Body of pancreas (tissue), 4 donors: Measurements from ENCODE around the gene CGNL1. TPM values are rescaled to one million over a fixed set of nuclear protein-coding genes. Genes with fewer than 3 reads are reported as not detected.

Experiments used
- ATAC-seq: fragments of 150-250 bp; one replicate; pipeline ENCODE4 v1.9.1; 2016
- DNase-seq, 4 donors: peaks; one replicate each; pipeline ENCODE4 v3.0.0-alpha.2; 2019
- H3K27ac ChIP-seq, 4 donors: fragments of 200-600 bp; sonication (generic); 1 replicate in 3 of 4; 2 replicates in 1 of 4; pipeline versions ENCODE4 v1.5.1 to v1.6.1; 2016 to 2019; ENCODE audit warnings: mild to moderate bottlenecking in 1 of 4, mixed read lengths in 1 of 4, moderate library complexity in 1 of 4
- H3K27me3 ChIP-seq, 2 donors: fragments of 200-600 bp; sonication (generic); one replicate each; pipeline ENCODE4 v1.6.0; 2016; ENCODE audit warnings: mild to moderate bottlenecking in 1 of 2
- H3K36me3 ChIP-seq, 2 donors: fragments of 200-600 bp; sonication (generic); replicated peaks in 1 of 2; 2 replicates each; pipeline ENCODE4 v1.5.1; 2016; ENCODE audit warnings: low read depth in 2 of 2; ENCODE audit not compliant: insufficient read depth in 1 of 2
- H3K4me1 ChIP-seq: fragments of 200-600 bp; sonication (generic); one replicate; pipeline ENCODE4 v1.6.0; 2016
- H3K4me3 ChIP-seq, 2 donors: fragments of 200-600 bp; sonication (generic); 1 replicate in 1 of 2; 2 replicates in 1 of 2; pipeline ENCODE4 v1.5.1; 2016 to 2019
- H3K9me3 ChIP-seq, 3 donors: fragments of 200-600 bp; sonication (generic); 1 replicate in 2 of 3; 2 replicates in 1 of 3; pipeline ENCODE4 v1.5.1; 2016
- POLR2A ChIP-seq, 3 donors: fragments of 450-650 bp; IDR thresholded peaks; one replicate each; pipeline ENCODE4 v1.6.1; 2016; ENCODE audit warnings: antibody characterized with exemption in 3 of 3, mild to moderate bottlenecking in 2 of 3
- WGBS, 2 donors: methylation state at CpG; one replicate each; pipeline ENCODE4 v1.1.5; 2017; 5-methylcytosine and 5-hydroxymethylcytosine counted together
- intact Hi-C: fragments of 100-400 bp; cut with DNase I; formaldehyde crosslinking; loops from one replicate; pipeline ENCODE4 v1.15.1; 2023
- total RNA-seq, 2 donors: library from RNA; depleted of rRNA; stranded (reverse); fragments of >200 nt; gene quantifications; one replicate each; pipeline ENCODE4 v1.1.0, GENCODE V29; 2016
- TF ChIP-seq, protein P1 (sequence below), 7 experiments: fragments of 450-650 bp in 4 of 7; fragments of 200-600 bp in 3 of 7; sonication (generic) in 3 of 7; IDR thresholded peaks; one replicate each; pipeline ENCODE4 v1.5.1; 2016 to 2019; ENCODE audit warnings: antibody characterized with exemption in 7 of 7

CGNL1 gene
- total RNA-seq, 2 donors from 2014 or later: 24.7 to 30.6 TPM

DNA sequence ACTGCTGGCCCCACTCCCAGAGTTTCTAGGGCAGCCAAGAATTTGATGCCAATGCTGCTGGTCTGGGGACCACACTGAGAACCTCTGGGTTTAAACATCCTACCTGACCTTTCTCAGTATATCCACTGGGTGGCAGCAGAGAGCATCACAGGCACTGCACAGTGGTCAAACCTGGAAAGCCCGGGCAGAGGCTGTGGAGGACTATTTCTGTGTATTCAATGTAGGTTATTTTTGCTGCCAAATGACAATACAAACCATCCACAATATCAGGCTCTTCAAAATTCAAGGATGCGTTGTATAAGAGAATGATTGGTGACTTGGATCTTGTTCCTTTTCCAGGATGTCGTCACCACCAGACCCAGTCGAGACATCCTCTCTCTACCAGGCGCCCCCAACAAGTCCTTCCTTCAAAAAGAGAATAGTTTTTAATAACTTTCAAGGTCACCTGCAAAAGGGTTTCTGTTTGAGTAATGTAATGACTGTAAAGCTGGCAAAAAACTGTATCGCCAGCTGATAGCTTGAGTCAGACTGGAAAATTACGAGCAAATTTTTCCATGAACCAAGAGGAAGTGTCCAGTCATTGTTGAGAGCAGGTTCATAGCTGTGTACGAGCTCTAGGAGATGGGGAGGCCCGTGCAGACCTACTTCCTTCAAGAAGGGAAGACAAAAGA lies 184.9 kb downstream of the CGNL1 start:
- Histone ChIP-seq H3K4me3 (no peak overlapping the region), H3K9me3 (no peaks in the 10 kb centered on the region), H3K4me1 (peaks cover 18% of the 10 kb centered on the region), H3K27me3 (no peaks in the 10 kb centered on the region), H3K36me3 (no peaks in the 10 kb centered on the region), H3K27ac (peak overlapping the region; percentile 4 to 74 (median 42))
- intact Hi-C loops: loop anchor here (5.0 kb wide), 1 partner anchor 36 kb away; no protein-coding TSS in a partner anchor
- peak; percentile 81 to 89 (median 87) for DNase-seq
- TF ChIP-seq, protein P1, sequence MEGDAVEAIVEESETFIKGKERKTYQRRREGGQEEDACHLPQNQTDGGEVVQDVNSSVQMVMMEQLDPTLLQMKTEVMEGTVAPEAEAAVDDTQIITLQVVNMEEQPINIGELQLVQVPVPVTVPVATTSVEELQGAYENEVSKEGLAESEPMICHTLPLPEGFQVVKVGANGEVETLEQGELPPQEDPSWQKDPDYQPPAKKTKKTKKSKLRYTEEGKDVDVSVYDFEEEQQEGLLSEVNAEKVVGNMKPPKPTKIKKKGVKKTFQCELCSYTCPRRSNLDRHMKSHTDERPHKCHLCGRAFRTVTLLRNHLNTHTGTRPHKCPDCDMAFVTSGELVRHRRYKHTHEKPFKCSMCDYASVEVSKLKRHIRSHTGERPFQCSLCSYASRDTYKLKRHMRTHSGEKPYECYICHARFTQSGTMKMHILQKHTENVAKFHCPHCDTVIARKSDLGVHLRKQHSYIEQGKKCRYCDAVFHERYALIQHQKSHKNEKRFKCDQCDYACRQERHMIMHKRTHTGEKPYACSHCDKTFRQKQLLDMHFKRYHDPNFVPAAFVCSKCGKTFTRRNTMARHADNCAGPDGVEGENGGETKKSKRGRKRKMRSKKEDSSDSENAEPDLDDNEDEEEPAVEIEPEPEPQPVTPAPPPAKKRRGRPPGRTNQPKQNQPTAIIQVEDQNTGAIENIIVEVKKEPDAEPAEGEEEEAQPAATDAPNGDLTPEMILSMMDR (IDR thresholded peaks at IDR 0.05): peak; percentile 87 to 96 (median 93)
- no peak for TF ChIP-seq POLR2A (IDR thresholded peaks at IDR 0.05)
- peak; percentile 93 for ATAC-seq
- WGBS, 2 donors: 21% methylated on average over 9 of the region's 9 CpGs

DNA sequence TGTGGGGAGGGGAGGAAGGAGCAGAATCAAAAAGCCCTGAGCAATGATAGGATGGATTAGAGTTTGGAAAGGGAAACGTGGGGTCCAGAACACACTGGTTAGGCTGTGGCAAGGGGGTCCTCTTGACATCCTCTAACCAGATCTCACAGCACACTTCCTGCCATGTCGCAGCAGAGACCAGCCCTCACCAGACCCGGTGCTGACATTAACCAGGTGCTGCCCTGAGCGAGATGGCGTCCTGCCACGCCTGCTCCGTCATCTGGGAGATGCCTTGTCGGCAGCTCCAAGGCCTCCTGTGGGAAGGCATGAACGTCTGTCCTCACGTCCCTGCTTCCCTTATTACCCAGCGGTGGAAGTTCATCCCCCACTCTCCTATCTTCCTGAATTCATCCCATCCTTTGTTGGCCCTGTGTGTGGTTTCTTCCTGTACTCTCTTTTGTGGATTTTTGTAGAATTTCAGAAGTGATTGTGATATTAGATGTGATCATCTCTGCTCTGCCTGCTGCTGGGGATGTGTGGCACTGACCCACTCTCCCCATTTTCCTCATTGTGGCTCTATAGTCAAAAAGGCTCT lies 186.0 kb downstream of the CGNL1 start:
- WGBS, 2 donors: 56 to 67% methylated on average over 11 of the region's 11 CpGs

DNA sequence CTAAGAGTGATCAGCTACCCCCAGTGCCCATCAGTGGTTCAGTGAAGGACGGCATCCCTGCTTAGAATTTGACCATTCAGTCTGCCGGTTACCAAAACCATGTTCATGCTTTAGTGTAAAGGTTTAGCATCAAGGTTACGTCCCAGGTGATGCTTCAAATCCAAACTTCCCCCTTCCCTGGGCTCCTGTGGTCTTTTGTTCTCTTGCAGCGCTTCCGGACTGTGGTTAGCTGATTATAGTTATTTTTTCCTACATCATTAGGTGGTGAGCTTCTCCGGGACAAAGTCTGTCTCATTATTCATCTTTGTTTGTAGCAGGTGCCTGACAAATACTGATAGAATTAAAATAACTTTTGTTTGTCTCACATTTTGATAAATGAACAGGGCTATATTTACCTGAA lies 187.1 kb downstream of the CGNL1 start:
- DNase-seq (no peak), ATAC-seq (no peak)
- intact Hi-C loops: loop anchor here (5.0 kb wide), 1 partner anchor 34 kb away; no protein-coding TSS in a partner anchor

More for the DNA sequence above, 186.0 kb downstream of the CGNL1 start:
- no peak overlapping the region for H3K4me3 ChIP-seq
- ATAC-seq (no peak), DNase-seq (peak in 2 of 4 donors; percentile 47 to 57)
- intact Hi-C loops: loop anchor here (5.0 kb wide), 1 partner anchor 35 kb away; no protein-coding TSS in a partner anchor
- peak overlapping the region in 2 of 4 donors; percentile 53 to 74 for H3K27ac ChIP-seq
- no peak for TF ChIP-seq POLR2A (IDR thresholded peaks at IDR 0.05)
- TF ChIP-seq, protein P1 (IDR thresholded peaks at IDR 0.05): no peak
- H3K36me3 ChIP-seq: no peaks in the 10 kb centered on the region
- no peaks in the 10 kb centered on the region for H3K9me3 ChIP-seq
- peaks cover 18% of the 10 kb centered on the region for H3K4me1 ChIP-seq
- no peaks in the 10 kb centered on the region for H3K27me3 ChIP-seq

DNA sequence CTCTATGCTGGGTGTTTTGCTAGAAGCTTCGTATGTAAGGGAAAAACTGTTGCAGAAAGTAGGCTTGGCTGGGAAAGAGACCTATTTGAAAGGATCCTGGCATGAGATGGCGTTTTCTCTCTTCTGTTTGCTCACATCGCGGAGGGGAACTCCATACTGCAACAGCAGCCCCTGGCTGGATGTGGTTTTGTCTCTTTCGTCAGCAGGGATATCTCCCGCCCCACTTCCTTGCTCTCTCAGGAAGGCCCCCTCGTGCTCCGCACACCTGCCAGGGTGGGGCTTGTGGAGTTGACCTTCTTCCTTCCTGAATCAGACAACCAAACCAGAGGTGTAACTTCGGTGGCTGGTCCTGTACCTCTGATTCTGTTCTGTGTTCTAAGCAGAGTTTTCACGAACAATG lies 189.0 kb downstream of the CGNL1 start:
- no peak overlapping the region for H3K27ac ChIP-seq
- DNase-seq: no peak
- ATAC-seq: no peak

More for the DNA sequence above, 187.1 kb downstream of the CGNL1 start:
- WGBS, 2 donors: 62 to 74% methylated on average over 6 of the region's 6 CpGs
- Histone ChIP-seq H3K27me3 (no peaks in the 10 kb centered on the region), H3K4me3 (no peak overlapping the region), H3K9me3 (no peaks in the 10 kb centered on the region), H3K4me1 (peaks cover 18% of the 10 kb centered on the region), H3K27ac (peak overlapping the region in 1 of 4 donors; percentile 13), H3K36me3 (no peaks in the 10 kb centered on the region)
- TF ChIP-seq, protein P1 (IDR thresholded peaks at IDR 0.05): no peak
- no peak for TF ChIP-seq POLR2A (IDR thresholded peaks at IDR 0.05)

More for the DNA sequence above, 189.0 kb downstream of the CGNL1 start:
- Histone ChIP-seq H3K27me3 (no peaks in the 10 kb centered on the region), H3K4me1 (peaks cover 13% of the 10 kb centered on the region), H3K9me3 (no peaks in the 10 kb centered on the region), H3K36me3 (no peaks in the 10 kb centered on the region), H3K4me3 (no peak overlapping the region)
- WGBS, 2 donors: 62 to 85% methylated on average over 10 of the region's 10 CpGs
- intact Hi-C loops: no loop called here
- no peak for TF ChIP-seq POLR2A (IDR thresholded peaks at IDR 0.05)
- TF ChIP-seq, protein P1 (IDR thresholded peaks at IDR 0.05): no peak
